ENCODE measurements around the gene ST13. TPM values are rescaled to one million over a fixed set of nuclear protein-coding genes. Genes with fewer than 3 reads are reported as not detected.
A peak's percentile ranks its signal among the peaks of the same experiment; 100 is the strongest.

The ST13 gene
- total RNA-seq, 1 experiment from 2014 or later: 200 TPM

GRCh38 chr22:40818747-40819598, 37.5 kb downstream of the ST13 start, which contains the start of gene SLC25A17:
SLC25A17 (minus strand) TSS chr22:40819346; CDS start chr22:40819248, 98 bp downstream.
- Histone ChIP-seq H3K4me1 (ENCODE audit: control insufficient read depth, insufficient read depth, low read length) (peaks cover 13% of the 10 kb centered on the region), H3K9me3 (ENCODE audit: control insufficient read depth, insufficient read depth, low read depth, low read length) (no peaks in the 10 kb centered on the region), H3K4me3 (ENCODE audit: low read depth in 2 of 2, low read length in 2 of 2) (peak within 1 kb of the TSS; percentile 79 to 88), H3K27ac (ENCODE audit: low read length) (peak within 1 kb of the TSS; percentile 92), H3K36me3 (ENCODE audit: control insufficient read depth, insufficient read depth, low read length) (no peaks in the 10 kb centered on the region; the same call in 1 of the 2 replicates), H3K27me3 (ENCODE audit: control insufficient read depth, insufficient read depth, low read length) (no peaks in the 10 kb centered on the region)
- intact Hi-C loops (cut with micrococcal nuclease; ENCODE audit: unreplicated experiment) (no loop called here), in situ Hi-C loops (cut with HindIII; ENCODE audit: low pct_unique_long_range_greater_than_20kb, low sequenced_read_pairs) (no loop called here)
- ChIA-PET POLR2A (no interaction called here), CTCF (no interaction called here)
- ATAC-seq: peak; percentile 96
- BruUV-seq (replicated peaks): no TSS peak
- DNase-seq (ENCODE audit: low read depth, low spot score): no peak
- peak; percentile 58 for TF ChIP-seq POLR2AphosphoS5 (IDR thresholded peaks at IDR 0.05; ENCODE audit: low read depth, low read length)
- TF ChIP-seq SIN3A (IDR thresholded peaks at IDR 0.05; ENCODE audit: borderline replicate concordance, insufficient read depth, low read depth, low read length): no peak

GRCh38 chr22:40818192-40818746, 38.2 kb downstream of the ST13 start:
- no peak for ATAC-seq
- H3K9me3 ChIP-seq (ENCODE audit: control insufficient read depth, insufficient read depth, low read depth, low read length): no peaks in the 10 kb centered on the region
- no TSS peak for BruUV-seq (replicated peaks)
- H3K27me3 ChIP-seq (ENCODE audit: control insufficient read depth, insufficient read depth, low read length): no peaks in the 10 kb centered on the region
- POLR2A ChIA-PET: no interaction called here
- H3K36me3 ChIP-seq (ENCODE audit: control insufficient read depth, insufficient read depth, low read length): no peaks in the 10 kb centered on the region; the same call in 1 of the 2 replicates
- TF ChIP-seq SIN3A (IDR thresholded peaks at IDR 0.05; ENCODE audit: borderline replicate concordance, insufficient read depth, low read depth, low read length): no peak
- TF ChIP-seq TCF7L2 (IDR thresholded peaks at IDR 0.05; ENCODE audit: low read depth, low read length): no peak
- no peak for TF ChIP-seq REST (IDR thresholded peaks at IDR 0.05; ENCODE audit: insufficient read depth in 1 of 2, low read depth in 2 of 2, low read length in 1 of 2)
- no peak for TF ChIP-seq POLR2AphosphoS5 (IDR thresholded peaks at IDR 0.05; ENCODE audit: low read depth, low read length)
- TF ChIP-seq CTCF (IDR thresholded peaks at IDR 0.05): no peak
- CTCF ChIA-PET: no interaction called here
- H3K27ac ChIP-seq (ENCODE audit: low read length): peak overlapping the region; percentile 86
- no peak for DNase-seq (ENCODE audit: low read depth, low spot score)
- intact Hi-C loops (cut with micrococcal nuclease; ENCODE audit: unreplicated experiment) (no loop called here), in situ Hi-C loops (cut with HindIII; ENCODE audit: low pct_unique_long_range_greater_than_20kb, low sequenced_read_pairs) (no loop called here)
- H3K4me3 ChIP-seq (ENCODE audit: low read depth in 2 of 2, low read length in 2 of 2): peak overlapping the region; percentile 79 to 88
- H3K4me1 ChIP-seq (ENCODE audit: control insufficient read depth, insufficient read depth, low read length): peaks cover 13% of the 10 kb centered on the region

All from Panc1 (cell line).